Body of pancreas (tissue), 4 donors: Measurements from ENCODE around the gene RBMS3. TPM values are rescaled to one million over a fixed set of nuclear protein-coding genes. Genes with fewer than 3 reads are reported as not detected.
"Not testable (repeated sequence)": the region's sequence is repeated elsewhere in the genome, so short reads cannot be mapped to it uniquely, and the experiment has no call there.

Experiments
- ATAC-seq: fragments of 150-250 bp; one replicate; pipeline ENCODE4 v1.9.1; 2016
- DNase-seq, 4 donors: peaks; one replicate each; pipeline ENCODE4 v3.0.0-alpha.2; 2019
- H3K27ac ChIP-seq, 4 donors: fragments of 200-600 bp; sonication (generic); 1 replicate in 3 of 4; 2 replicates in 1 of 4; pipeline versions ENCODE4 v1.5.1 to v1.6.1; 2016 to 2019; ENCODE audit warnings: mild to moderate bottlenecking in 1 of 4, mixed read lengths in 1 of 4, moderate library complexity in 1 of 4
- H3K27me3 ChIP-seq, 2 donors: fragments of 200-600 bp; sonication (generic); one replicate each; pipeline ENCODE4 v1.6.0; 2016; ENCODE audit warnings: mild to moderate bottlenecking in 1 of 2
- H3K36me3 ChIP-seq, 2 donors: fragments of 200-600 bp; sonication (generic); replicated peaks in 1 of 2; 2 replicates each; pipeline ENCODE4 v1.5.1; 2016; ENCODE audit warnings: low read depth in 2 of 2; ENCODE audit not compliant: insufficient read depth in 1 of 2
- H3K4me1 ChIP-seq: fragments of 200-600 bp; sonication (generic); one replicate; pipeline ENCODE4 v1.6.0; 2016
- H3K4me3 ChIP-seq, 2 donors: fragments of 200-600 bp; sonication (generic); 1 replicate in 1 of 2; 2 replicates in 1 of 2; pipeline ENCODE4 v1.5.1; 2016 to 2019
- H3K9me3 ChIP-seq, 3 donors: fragments of 200-600 bp; sonication (generic); 1 replicate in 2 of 3; 2 replicates in 1 of 3; pipeline ENCODE4 v1.5.1; 2016
- POLR2A ChIP-seq, 3 donors: fragments of 450-650 bp; IDR thresholded peaks; one replicate each; pipeline ENCODE4 v1.6.1; 2016; ENCODE audit warnings: antibody characterized with exemption in 3 of 3, mild to moderate bottlenecking in 2 of 3
- whole genome bisulfite sequencing, 2 donors: methylation state at CpG; one replicate each; pipeline ENCODE4 v1.1.5; 2017; 5-methylcytosine and 5-hydroxymethylcytosine counted together
- intact Hi-C: fragments of 100-400 bp; cut with DNase I; formaldehyde crosslinking; loops from one replicate; pipeline ENCODE4 v1.15.1; 2023
- total RNA-seq, 2 donors: library from RNA; depleted of rRNA; stranded (reverse); fragments of >200 nt; gene quantifications; one replicate each; pipeline ENCODE4 v1.1.0, GENCODE V29; 2016
- TF ChIP-seq, protein P1 (sequence below), 7 experiments: fragments of 450-650 bp in 4 of 7; fragments of 200-600 bp in 3 of 7; sonication (generic) in 3 of 7; IDR thresholded peaks; one replicate each; pipeline ENCODE4 v1.5.1; 2016 to 2019; ENCODE audit warnings: antibody characterized with exemption in 7 of 7

RBMS3 gene
- total RNA-seq, 2 donors from 2014 or later: 17.4 to 29.7 TPM

DNA sequence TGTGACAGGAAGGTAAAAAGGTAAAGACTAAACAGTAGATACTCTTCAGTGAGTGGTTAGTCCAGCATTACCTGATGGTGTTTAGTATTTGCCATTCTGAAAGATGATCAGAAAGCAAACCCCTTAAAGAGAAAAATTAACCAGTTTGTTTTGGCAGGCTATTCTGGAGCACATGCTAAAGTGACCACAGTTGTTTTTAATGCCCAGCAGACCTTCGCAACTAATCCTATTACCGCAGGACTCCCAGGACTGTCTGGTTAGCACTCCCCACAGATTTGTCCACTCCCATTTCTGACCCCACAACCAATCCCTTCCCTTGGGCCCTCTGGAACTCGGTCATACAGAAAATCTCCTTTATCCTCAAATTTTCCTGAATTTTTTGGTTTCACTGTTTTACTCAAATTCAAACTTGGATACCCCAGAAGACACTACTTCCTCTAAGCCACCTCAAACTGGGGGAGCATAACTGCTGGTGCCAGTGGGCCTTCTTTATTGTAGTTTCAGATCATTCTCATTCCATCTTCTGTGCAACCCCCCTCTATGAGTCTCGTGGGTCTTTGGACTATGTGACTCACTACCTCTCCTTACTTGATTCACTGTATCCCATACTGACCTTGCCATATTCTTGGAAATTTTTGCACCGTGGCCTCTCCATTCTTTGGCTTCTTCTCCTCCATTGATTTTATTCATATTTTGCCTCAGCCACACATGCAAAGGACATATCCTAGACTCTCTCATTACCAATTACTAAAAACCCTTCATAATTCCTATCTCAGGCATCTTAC lies 104.4 kb downstream of the RBMS3 start:
- H3K27ac ChIP-seq: no peak overlapping the region
- intact Hi-C loops: no loop called here

DNA sequence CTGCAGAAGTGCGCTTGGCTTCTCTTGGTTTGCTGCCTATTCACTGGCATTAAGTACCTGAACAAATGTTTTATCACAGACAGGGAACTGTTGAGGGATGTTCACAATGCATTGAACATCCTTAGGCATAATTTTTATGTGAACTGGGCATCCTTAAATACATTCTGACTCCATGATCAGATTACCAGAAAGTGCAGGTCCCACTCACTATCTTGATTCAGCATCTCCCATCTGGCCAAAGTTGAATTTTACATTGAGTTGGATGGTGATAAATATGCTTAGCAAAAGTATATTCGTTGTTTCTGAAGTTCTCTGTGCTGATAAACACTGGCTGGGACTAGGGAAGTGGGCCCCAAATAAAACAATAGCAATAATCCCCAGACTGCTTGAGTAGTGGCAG lies 108.5 kb downstream of the RBMS3 start:
- Histone ChIP-seq H3K27me3 (no peaks in the 10 kb centered on the region), H3K4me1 (no peaks in the 10 kb centered on the region), H3K9me3 (no peaks in the 10 kb centered on the region), H3K36me3 (no peaks in the 10 kb centered on the region), H3K27ac (no peak overlapping the region), H3K4me3 (no peak overlapping the region)
- TF ChIP-seq POLR2A (IDR thresholded peaks at IDR 0.05): no peak
- 42 to 51% methylated on average over 2 of the region's 2 CpGs for WGBS, 2 donors
- intact Hi-C loops: no loop called here
- ATAC-seq (no peak), DNase-seq (no peak)

More for the DNA sequence above, 104.4 kb downstream of the RBMS3 start:
- Histone ChIP-seq H3K4me1 (no peaks in the 10 kb centered on the region), H3K4me3 (no peak overlapping the region), H3K27me3 (no peaks in the 10 kb centered on the region), H3K9me3 (no peaks in the 10 kb centered on the region), H3K36me3 (no peaks in the 10 kb centered on the region)
- WGBS, 2 donors: 69 to 71% methylated on average over 5 of the region's 5 CpGs
- no peak for TF ChIP-seq POLR2A (IDR thresholded peaks at IDR 0.05)
- TF ChIP-seq, protein P1, sequence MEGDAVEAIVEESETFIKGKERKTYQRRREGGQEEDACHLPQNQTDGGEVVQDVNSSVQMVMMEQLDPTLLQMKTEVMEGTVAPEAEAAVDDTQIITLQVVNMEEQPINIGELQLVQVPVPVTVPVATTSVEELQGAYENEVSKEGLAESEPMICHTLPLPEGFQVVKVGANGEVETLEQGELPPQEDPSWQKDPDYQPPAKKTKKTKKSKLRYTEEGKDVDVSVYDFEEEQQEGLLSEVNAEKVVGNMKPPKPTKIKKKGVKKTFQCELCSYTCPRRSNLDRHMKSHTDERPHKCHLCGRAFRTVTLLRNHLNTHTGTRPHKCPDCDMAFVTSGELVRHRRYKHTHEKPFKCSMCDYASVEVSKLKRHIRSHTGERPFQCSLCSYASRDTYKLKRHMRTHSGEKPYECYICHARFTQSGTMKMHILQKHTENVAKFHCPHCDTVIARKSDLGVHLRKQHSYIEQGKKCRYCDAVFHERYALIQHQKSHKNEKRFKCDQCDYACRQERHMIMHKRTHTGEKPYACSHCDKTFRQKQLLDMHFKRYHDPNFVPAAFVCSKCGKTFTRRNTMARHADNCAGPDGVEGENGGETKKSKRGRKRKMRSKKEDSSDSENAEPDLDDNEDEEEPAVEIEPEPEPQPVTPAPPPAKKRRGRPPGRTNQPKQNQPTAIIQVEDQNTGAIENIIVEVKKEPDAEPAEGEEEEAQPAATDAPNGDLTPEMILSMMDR (IDR thresholded peaks at IDR 0.05): no peak
- no peak for DNase-seq
- ATAC-seq: no peak

DNA sequence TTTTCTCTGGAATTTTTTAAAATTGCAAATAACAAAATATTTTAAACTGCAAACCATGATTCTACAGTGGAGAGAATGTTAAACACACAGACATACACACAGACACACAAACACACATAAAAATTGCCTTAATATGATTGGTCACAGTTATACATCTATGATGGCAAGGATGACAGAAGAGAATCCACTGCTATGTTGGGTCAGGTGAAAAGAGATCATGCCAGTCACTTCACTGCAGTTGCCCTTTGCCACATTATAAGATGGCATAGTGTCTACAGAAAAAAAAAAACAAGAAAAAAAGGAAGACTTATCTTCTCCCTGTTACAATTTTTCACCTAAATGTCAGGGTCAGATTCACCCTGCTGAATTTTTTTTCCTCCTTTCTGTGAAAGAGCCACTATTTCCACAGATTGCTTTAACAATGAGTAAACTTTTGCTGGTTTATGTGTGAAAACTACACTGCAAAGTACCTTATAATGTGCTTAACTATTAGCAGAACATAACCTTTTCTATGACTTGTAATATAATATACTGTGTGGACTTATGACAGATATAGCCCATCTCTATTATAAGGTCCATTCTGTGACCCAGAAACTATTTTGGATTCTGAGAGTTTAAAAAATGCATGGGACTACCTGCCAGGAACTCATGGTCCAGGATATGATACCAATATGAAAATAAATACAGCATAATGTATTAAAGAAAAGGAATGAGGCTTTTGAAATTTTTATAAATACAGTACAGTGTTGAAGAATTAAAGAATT lies 111.9 kb downstream of the RBMS3 start:
- H3K36me3 ChIP-seq: no peaks in the 10 kb centered on the region
- no peak for TF ChIP-seq POLR2A (IDR thresholded peaks at IDR 0.05)
- TF ChIP-seq, protein P1 (IDR thresholded peaks at IDR 0.05): no peak
- H3K4me3 ChIP-seq: no peak overlapping the region
- no peak for DNase-seq
- H3K4me1 ChIP-seq: no peaks in the 10 kb centered on the region
- H3K9me3 ChIP-seq: no peaks in the 10 kb centered on the region
- no peak overlapping the region for H3K27ac ChIP-seq
- intact Hi-C loops: no loop called here
- ATAC-seq: no peak
- no peaks in the 10 kb centered on the region for H3K27me3 ChIP-seq

DNA sequence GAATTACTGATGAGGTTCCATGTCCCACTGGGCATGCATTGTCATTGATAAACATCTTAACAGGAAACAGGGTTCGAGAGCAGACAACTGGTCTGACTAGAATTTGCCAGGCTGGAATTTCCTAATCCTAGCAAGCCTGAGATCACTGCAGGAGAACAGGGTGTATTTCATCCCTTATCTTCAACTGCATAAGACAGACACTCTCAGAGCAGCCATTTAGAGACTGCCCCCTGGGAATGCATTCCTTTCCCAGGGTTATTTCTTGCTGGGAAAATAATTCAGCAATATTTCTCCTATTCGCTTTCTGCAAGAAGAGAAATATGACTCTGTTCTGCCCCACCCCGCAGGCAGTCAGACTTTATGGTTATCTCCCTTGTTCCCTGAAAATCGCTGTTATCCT lies 113.1 kb downstream of the RBMS3 start:
- ATAC-seq, H3K27me3 ChIP-seq, intact Hi-C loops, H3K36me3 ChIP-seq, H3K4me1 ChIP-seq, DNase-seq, H3K9me3 ChIP-seq, H3K27ac ChIP-seq, H3K4me3 ChIP-seq: not testable (repeated sequence)
- WGBS, 2 donors: 68 to 76% methylated on average over 4 of the region's 4 CpGs

DNA sequence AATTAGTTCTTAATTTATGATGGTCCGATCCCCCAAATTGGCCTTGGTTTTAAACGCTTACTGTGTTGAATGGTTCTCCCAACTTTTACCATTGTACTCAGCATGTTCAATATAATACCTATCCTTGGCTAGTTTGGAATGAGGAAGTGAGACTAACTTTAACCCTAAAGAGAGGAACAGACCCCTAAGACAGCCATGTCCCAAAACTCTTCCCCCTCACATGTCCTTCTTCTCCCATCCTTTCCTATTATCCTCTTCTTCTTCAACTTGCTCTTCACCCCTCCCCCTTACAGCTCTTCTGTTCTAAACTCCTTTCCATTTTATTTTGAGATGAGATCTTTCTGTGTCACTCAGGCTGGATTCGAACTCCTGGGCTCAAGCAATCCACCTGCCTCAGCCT lies 116.5 kb downstream of the RBMS3 start:
- DNase-seq (no peak), ATAC-seq (no peak)
- no peaks in the 10 kb centered on the region for H3K27me3 ChIP-seq
- intact Hi-C loops: no loop called here
- H3K4me3 ChIP-seq: no peak overlapping the region
- TF ChIP-seq, protein P1 (IDR thresholded peaks at IDR 0.05): no peak
- no peak for TF ChIP-seq POLR2A (IDR thresholded peaks at IDR 0.05)
- no peak overlapping the region for H3K27ac ChIP-seq
- 72 to 78% methylated on average over 3 of the region's 3 CpGs for WGBS, 2 donors
- no peaks in the 10 kb centered on the region for H3K36me3 ChIP-seq
- no peaks in the 10 kb centered on the region for H3K9me3 ChIP-seq
- no peaks in the 10 kb centered on the region for H3K4me1 ChIP-seq
